ENCODE results near the gene PDZD2.

GRCh38 chr5:32103521-32103920 is 464.6 kb downstream of the PDZD2 start:
- TF ChIP-seq CTCF (IDR thresholded peaks at IDR 0.05 in 4 of 5, conservative IDR thresholded peaks at IDR 0.05 in 1 of 5) (no peak), POLR2A (IDR thresholded peaks at IDR 0.05) (no peak)

All from gastrocnemius medialis (tissue), 4 donors.